ENCODE data around the gene TNN. TPM values are rescaled to one million over a fixed set of nuclear protein-coding genes. Genes with fewer than 3 reads are reported as not detected.

Gene TNN
- polyA plus RNA-seq, 1 donor (not counting 4 experiments of a cell fraction or from before 2014, with no cell fraction given), result not detected

GRCh38 chr1:175024773-175025172, 42.9 kb upstream of the TNN start:
- Histone ChIP-seq H3K36me3 (ENCODE audit: control insufficient read depth in 2 of 2, extremely low read depth in 1 of 2, insufficient read depth in 2 of 2, low read length in 2 of 2) (no peaks in the 10 kb centered on the region), H2AFZ (ENCODE audit: control insufficient read depth, low read length) (no peak overlapping the region), H3K4me3 (ENCODE audit: control insufficient read depth in 2 of 3, extremely low read depth in 1 of 3, insufficient read depth in 2 of 3, low read depth in 1 of 3, low read length in 3 of 3) (no peak overlapping the region), H3K79me2 (ENCODE audit: control insufficient read depth, insufficient read depth, low read length) (peaks cover 29% of the 10 kb centered on the region), H3K27me3 (ENCODE audit: control insufficient read depth, extremely low read depth, insufficient read depth, low read length) (no peaks in the 10 kb centered on the region), H3K4me2 (ENCODE audit: control insufficient read depth, extremely low read depth, insufficient read depth, low read depth, low read length) (no peak overlapping the region), H4K20me1 (ENCODE audit: control insufficient read depth, extremely low read depth, insufficient read depth, low read length) (no peaks in the 10 kb centered on the region), H3K9ac (ENCODE audit: control insufficient read depth, extremely low read depth, insufficient read depth, low read length) (no peak overlapping the region), H3K27ac (ENCODE audit: control insufficient read depth, insufficient read depth, low read length) (no peak overlapping the region), H3K4me1 (ENCODE audit: control insufficient read depth, extremely low read depth, insufficient read depth, low read length) (peaks cover 23% of the 10 kb centered on the region), H3K9me3 (ENCODE audit: control insufficient read depth, low read depth, low read length) (no peaks in the 10 kb centered on the region), H3K9me1 (ENCODE audit: control insufficient read depth, extremely low read depth, insufficient read depth, low read length) (no peaks in the 10 kb centered on the region)
- FAIRE-seq (no peak), DNase-seq (ENCODE audit: low read depth, low spot score) (no peak)
- dilution Hi-C loops (cut with MboI; ENCODE audit: extremely low pct_ligation_motif_present, low sequenced_read_pairs), result no loop called here
- TF ChIP-seq EZH2 (IDR thresholded peaks at IDR 0.05; ENCODE audit: low read length) (no peak), CTCF (optimal IDR thresholded peaks at IDR 0.05 in 1 of 3, IDR thresholded peaks at IDR 0.05 in 1 of 3, conservative IDR thresholded peaks at IDR 0.05 in 1 of 3; ENCODE audit: extremely low read depth in 1 of 3, insufficient read depth in 2 of 3, low read length in 3 of 3) (no peak)

- H3K9me1 ChIP-seq (ENCODE audit: control insufficient read depth, extremely low read depth, insufficient read depth, low read length), result no peaks in the 10 kb centered on the region
- no peaks in the 10 kb centered on the region for H3K79me2 ChIP-seq (ENCODE audit: control insufficient read depth, insufficient read depth, low read length)
- no peak overlapping the region for H3K9ac ChIP-seq (ENCODE audit: control insufficient read depth, extremely low read depth, insufficient read depth, low read length)
- no peaks in the 10 kb centered on the region for H3K9me3 ChIP-seq (ENCODE audit: control insufficient read depth, low read depth, low read length)
- H3K4me1 ChIP-seq (ENCODE audit: control insufficient read depth, extremely low read depth, insufficient read depth, low read length), result peaks cover 4% of the 10 kb centered on the region
- dilution Hi-C loops (cut with MboI; ENCODE audit: extremely low pct_ligation_motif_present, low sequenced_read_pairs), result no loop called here
- no peaks in the 10 kb centered on the region for H4K20me1 ChIP-seq (ENCODE audit: control insufficient read depth, extremely low read depth, insufficient read depth, low read length)
- no peak overlapping the region for H3K27ac ChIP-seq (ENCODE audit: control insufficient read depth, insufficient read depth, low read length)
- TF ChIP-seq EZH2 (IDR thresholded peaks at IDR 0.05; ENCODE audit: low read length) (no peak), CTCF (optimal IDR thresholded peaks at IDR 0.05 in 1 of 3, IDR thresholded peaks at IDR 0.05 in 1 of 3, conservative IDR thresholded peaks at IDR 0.05 in 1 of 3; ENCODE audit: extremely low read depth in 1 of 3, insufficient read depth in 2 of 3, low read length in 3 of 3) (no peak)
- DNase-seq (ENCODE audit: low read depth, low spot score), result no peak
- no peaks in the 10 kb centered on the region for H3K36me3 ChIP-seq (ENCODE audit: control insufficient read depth in 2 of 2, extremely low read depth in 1 of 2, insufficient read depth in 2 of 2, low read length in 2 of 2)
- H3K4me2 ChIP-seq (ENCODE audit: control insufficient read depth, extremely low read depth, insufficient read depth, low read depth, low read length), result no peak overlapping the region
- H3K4me3 ChIP-seq (ENCODE audit: control insufficient read depth in 2 of 3, extremely low read depth in 1 of 3, insufficient read depth in 2 of 3, low read depth in 1 of 3, low read length in 3 of 3), result no peak overlapping the region
- FAIRE-seq, result no peak
- H3K27me3 ChIP-seq (ENCODE audit: control insufficient read depth, extremely low read depth, insufficient read depth, low read length), result peaks cover 10% of the 10 kb centered on the region
- H2AFZ ChIP-seq (ENCODE audit: control insufficient read depth, low read length), result no peak overlapping the region
Observed at GRCh38 chr1:175033953-175034352, 33.7 kb upstream of the TNN start.

Data from keratinocyte (primary cell).